IMR-90 (cell line): Measurements from ENCODE around the gene MS4A6A. TPM values are rescaled to one million over a fixed set of nuclear protein-coding genes. Genes with fewer than 3 reads are reported as not detected.

Experiments
- ATAC-seq: fragments of 200-7000 bp; cut with Tn5 transposase; 2 replicates; pipeline ENCODE4 v1.9.1; 2020; ENCODE audit warnings: low read depth, mild to moderate bottlenecking, moderate library complexity
- BruUV-seq: library from RNA; stranded (reverse); fragments of 400-500 nt; replicated peaks from 2 replicates; lab custom pipeline; 2021; lab: Mats Ljungman, UMichigan
- CTCF ChIA-PET: fragments of 300-600 bp; formaldehyde crosslinking; extraction: SDS; loops from one replicate; lab custom pipeline; 2021; ENCODE audit warnings: antibody characterized with exemption; lab: Yijun Ruan, JAX
- POLR2A ChIA-PET: fragments of 300-600 bp; sonication (Branson Sonifier 250); formaldehyde crosslinking; loops from one replicate; lab custom pipeline; 2022; ENCODE audit warnings: antibody characterized with exemption; ENCODE audit not compliant: unreplicated experiment; lab: Charles Lee
- DNase-seq: peaks from one replicate; pipeline ENCODE4 v3.0.0; 2013
- H2AFZ ChIP-seq: replicated peaks from 2 replicates; pipeline ENCODE3; 2013; ENCODE audit warnings: low read length, mild to moderate bottlenecking; ENCODE audit not compliant: poor library complexity
- H2AK5ac ChIP-seq: 2 replicates; pipeline ENCODE4 v1.6.1; 2013; ENCODE audit warnings: low read depth, low read length, inconsistent platforms
- H2AK9ac ChIP-seq: replicated peaks from 2 replicates; pipeline ENCODE3; 2013; ENCODE audit warnings: mild to moderate bottlenecking, low read depth, low read length, moderate library complexity; ENCODE audit not compliant: poor library complexity
- H2BK120ac ChIP-seq: 2 replicates; pipeline ENCODE4 v1.6.1; 2013; ENCODE audit warnings: low read depth, low read length, inconsistent platforms
- H2BK15ac ChIP-seq: 3 replicates; pipeline ENCODE4 v1.6.1; 2013; ENCODE audit warnings: low read depth, low read length, inconsistent platforms
- H2BK20ac ChIP-seq: 2 replicates; pipeline ENCODE4 v1.6.1; 2013; ENCODE audit warnings: low read depth, mild to moderate bottlenecking, inconsistent platforms, low read length, moderate library complexity
- H2BK5ac ChIP-seq: 2 replicates; pipeline ENCODE4 v1.6.1; 2013; ENCODE audit warnings: mild to moderate bottlenecking, low read depth, low read length, inconsistent platforms; ENCODE audit not compliant: poor library complexity, severe bottlenecking
- H3K14ac ChIP-seq: replicated peaks from 2 replicates; pipeline ENCODE4 v1.6.1; 2013; ENCODE audit warnings: low read depth, low read length, inconsistent platforms
- H3K18ac ChIP-seq: 2 replicates; pipeline ENCODE4 v1.6.1; 2013; ENCODE audit warnings: low read depth, low read length, control low read depth
- H3K23ac ChIP-seq: 2 replicates; pipeline ENCODE4 v1.6.1; 2013; ENCODE audit warnings: low read depth, low read length, inconsistent platforms
- H3K27ac ChIP-seq: 2 replicates; pipeline ENCODE4 v1.5.1; 2013; ENCODE audit warnings: mild to moderate bottlenecking, control low read depth, low read length; ENCODE audit not compliant: insufficient read depth
- H3K27me3 ChIP-seq: 2 replicates; pipeline ENCODE4 v1.6.1; 2013; ENCODE audit warnings: low read length; ENCODE audit not compliant: control insufficient read depth, insufficient read depth
- H3K36me3 ChIP-seq: 2 replicates; pipeline ENCODE4 v1.6.1; 2013; ENCODE audit warnings: low read length, mixed read lengths; ENCODE audit not compliant: control insufficient read depth, insufficient read depth
- H3K4ac ChIP-seq: 2 replicates; pipeline ENCODE4 v1.6.1; 2013; ENCODE audit warnings: low read depth, low read length, inconsistent platforms
- H3K4me1 ChIP-seq: 2 replicates; pipeline ENCODE4 v1.6.1; 2013; ENCODE audit warnings: low read length, mixed read lengths; ENCODE audit not compliant: control insufficient read depth, insufficient read depth
- H3K4me2 ChIP-seq: 2 replicates; pipeline ENCODE4 v1.6.1; 2013; ENCODE audit warnings: low read depth, mild to moderate bottlenecking, control low read depth, low read length, moderate library complexity
- H3K4me3 ChIP-seq: 2 replicates; pipeline ENCODE4 v1.5.1; 2013; ENCODE audit warnings: low read depth, mild to moderate bottlenecking, control low read depth, low read length, moderate library complexity; ENCODE audit not compliant: insufficient read depth
- H3K56ac ChIP-seq: 2 replicates; pipeline ENCODE4 v1.6.1; 2013; ENCODE audit warnings: low read length, inconsistent platforms; ENCODE audit not compliant: insufficient read depth; ENCODE audit errors: extremely low read depth
- H3K79me1 ChIP-seq, 2 experiments: 2 replicates each; pipeline ENCODE4 v1.6.1; 2013; ENCODE audit warnings: low read length in 2 of 2, inconsistent platforms in 1 of 2, low read depth in 1 of 2
- H3K9ac ChIP-seq: 2 replicates; pipeline ENCODE4 v1.6.1; 2013; ENCODE audit warnings: low read depth, low read length, control low read depth
- H3K9me1 ChIP-seq: 2 replicates; pipeline ENCODE4 v1.6.1; 2013; ENCODE audit warnings: low read length, inconsistent platforms; ENCODE audit not compliant: insufficient read depth
- H3K9me3 ChIP-seq: 2 replicates; pipeline ENCODE4 v1.6.1; 2013; ENCODE audit warnings: low read length; ENCODE audit not compliant: control insufficient read depth, insufficient read depth
- H4K20me1 ChIP-seq: 2 replicates; pipeline ENCODE4 v1.6.1; 2013; ENCODE audit warnings: low read length, inconsistent platforms; ENCODE audit not compliant: insufficient read depth
- H4K5ac ChIP-seq: 2 replicates; pipeline ENCODE4 v1.6.1; 2013; ENCODE audit warnings: mild to moderate bottlenecking, low read depth, low read length, control low read depth
- H4K8ac ChIP-seq, 2 experiments: 2 replicates each; pipeline ENCODE4 v1.6.1; 2013; ENCODE audit warnings: low read depth in 2 of 2, low read length in 2 of 2, control low read depth in 1 of 2, inconsistent platforms in 1 of 2
- H4K91ac ChIP-seq: 2 replicates; pipeline ENCODE4 v1.6.1; 2013; ENCODE audit warnings: low read depth, low read length, inconsistent platforms; ENCODE audit not compliant: insufficient read depth
- BHLHE40 ChIP-seq: fragments of 150-350 bp; IDR thresholded peaks from 2 replicates; pipeline ENCODE4 v1.6.1; 2016; ENCODE audit warnings: mild to moderate bottlenecking, low read depth, low read length
- CEBPB ChIP-seq: IDR thresholded peaks from 2 replicates; pipeline ENCODE4 v1.6.1; 2012; ENCODE audit warnings: low read depth, low read length, improper control_type of control experiment
- CHD1 ChIP-seq: IDR thresholded peaks from 2 replicates; pipeline ENCODE4 v1.6.1; 2012; ENCODE audit warnings: low read depth, low read length, improper control_type of control experiment
- CTCF ChIP-seq: conservative IDR thresholded peaks from 2 replicates; pipeline ENCODE4 v1.5.1; 2012; ENCODE audit warnings: mild to moderate bottlenecking, low read depth, low read length, improper control_type of control experiment
- ELK1 ChIP-seq: fragments of 150-350 bp; IDR thresholded peaks from 2 replicates; pipeline ENCODE4 v1.6.1; 2016; ENCODE audit warnings: low read depth, mild to moderate bottlenecking, low read length, moderate library complexity, borderline replicate concordance
- FOS ChIP-seq: fragments of 150-350 bp; IDR thresholded peaks from 2 replicates; pipeline ENCODE4 v1.6.1; 2016; ENCODE audit warnings: low read depth, low read length
- MAFK ChIP-seq: IDR thresholded peaks from 2 replicates; pipeline ENCODE4 v1.6.1; 2012; ENCODE audit warnings: low read depth, low read length, improper control_type of control experiment
- MAZ ChIP-seq: IDR thresholded peaks from 2 replicates; pipeline ENCODE4 v1.6.1; 2012; ENCODE audit warnings: low read depth, mild to moderate bottlenecking, low read length, improper control_type of control experiment, moderate library complexity, borderline replicate concordance
- MXI1 ChIP-seq: IDR thresholded peaks from 2 replicates; pipeline ENCODE4 v1.6.1; 2012; ENCODE audit warnings: low read depth, mild to moderate bottlenecking, low read length, moderate library complexity, borderline replicate concordance
- NFE2L2 ChIP-seq: fragments of 150-350 bp; IDR thresholded peaks from 2 replicates; pipeline ENCODE4 v1.6.1; 2016; ENCODE audit warnings: low read depth, mild to moderate bottlenecking, low read length
- POLR2A ChIP-seq: IDR thresholded peaks from 2 replicates; pipeline ENCODE4 v1.6.1; 2012; ENCODE audit warnings: mild to moderate bottlenecking, low read depth, low read length
- RAD21 ChIP-seq: IDR thresholded peaks from 2 replicates; pipeline ENCODE4 v1.6.1; 2012; ENCODE audit warnings: low read length, improper control_type of control experiment
- RCOR1 ChIP-seq: IDR thresholded peaks from 2 replicates; pipeline ENCODE4 v1.6.1; 2012; ENCODE audit warnings: mild to moderate bottlenecking, low read length, improper control_type of control experiment; ENCODE audit not compliant: insufficient replicate concordance
- RFX5 ChIP-seq: IDR thresholded peaks from 2 replicates; pipeline ENCODE4 v1.8.0; 2012; ENCODE audit warnings: low read depth, mild to moderate bottlenecking, low read length, moderate library complexity
- SMC3 ChIP-seq: fragments of 150-350 bp; IDR thresholded peaks from 2 replicates; pipeline ENCODE4 v1.6.1; 2016; ENCODE audit warnings: low read depth, mild to moderate bottlenecking, antibody characterized with exemption, low read length, moderate library complexity
- USF2 ChIP-seq: fragments of 150-350 bp; IDR thresholded peaks from 2 replicates; pipeline ENCODE4 v1.6.1; 2017; ENCODE audit warnings: mild to moderate bottlenecking, antibody characterized with exemption, low read length, low read depth
- WGBS, 2 experiments: methylation state at CpG; one replicate each; pipeline versions ENCODE4 v1.1.5 to v1.1.7; 2013; ENCODE audit warnings: missing lambda C conversion rate in 2 of 2; ENCODE audit not compliant: insufficient read length in 1 of 2; ENCODE audit errors: extremely low coverage in 2 of 2; 5-methylcytosine and 5-hydroxymethylcytosine counted together
- dilution Hi-C: fragments of 300-500 bp; cut with HindIII; formaldehyde crosslinking; loops from one replicate; pipeline ENCODE4 v1.14.3; 2018; ENCODE audit warnings: low sequenced_read_pairs; ENCODE audit not compliant: unreplicated experiment
- in situ Hi-C: fragments of 300-500 bp; cut with MboI; formaldehyde crosslinking; loops from 3 replicates; pipeline ENCODE4 v1.14.3; 2019; ENCODE audit warnings: low sequenced_read_pairs, inconsistent platforms, mixed read lengths
- intact Hi-C: fragments of 100-400 bp; cut with micrococcal nuclease; formaldehyde crosslinking; loops from 2 replicates; pipeline ENCODE4 v1.10.0; 2022
- polyA plus RNA-seq, 3 experiments: library from polyadenylated mRNA; depleted of rRNA; stranded (reverse); fragments of >200 nt; gene quantifications; 2 replicates each; pipeline ENCODE4 v1.2.3, GENCODE V29; 2012; ENCODE audit warnings: low replicate concordance in 1 of 3
- total RNA-seq: library from RNA; depleted of rRNA; stranded (reverse); fragments of >200 nt; gene quantifications from 2 replicates; pipeline ENCODE4 v1.2.3, GENCODE V29; 2012

Gene MS4A6A
- total and polyA plus RNA-seq, 2 of the 4 experiments (the other 2 are of a cell fraction) = not detected

- Histone ChIP-seq H4K91ac (no peak overlapping the region), H2BK20ac (no peak overlapping the region), H3K14ac (no peak overlapping the region), H4K5ac (no peak overlapping the region), H3K9me3 (no peaks in the 10 kb centered on the region), H4K8ac (no peak overlapping the region), H3K27ac (no peak overlapping the region), H4K20me1 (no peaks in the 10 kb centered on the region), H2AK9ac (no peak overlapping the region), H3K56ac (no peak overlapping the region), H3K4me3 (no peak overlapping the region), H3K27me3 (no peaks in the 10 kb centered on the region), H2BK120ac (no peak overlapping the region), H3K18ac (no peak overlapping the region), H3K4me1 (no peaks in the 10 kb centered on the region), H3K9ac (no peak overlapping the region), H3K36me3 (no peaks in the 10 kb centered on the region), H3K79me1 (no peaks in the 10 kb centered on the region), H2AK5ac (no peak overlapping the region), H2BK5ac (no peak overlapping the region), H2AFZ (no peak overlapping the region), H2BK15ac (no peak overlapping the region), H3K23ac (no peak overlapping the region), H3K4me2 (no peak overlapping the region), H3K4ac (no peak overlapping the region), H3K9me1 (no peaks in the 10 kb centered on the region)
- ChIA-PET CTCF (no interaction called here), POLR2A (no interaction called here)
- dilution Hi-C loops (no loop called here), intact Hi-C loops (no loop called here), in situ Hi-C loops (no loop called here)
- ATAC-seq (no peak), DNase-seq (no peak)
- WGBS, 2 experiments = 50% methylated on average over 1 of the region's 1 CpG; no CpG with 5 or more reads in 1 of the 2 experiments
- no TSS peak for BruUV-seq
- TF ChIP-seq RAD21 = no peak
- TF ChIP-seq POLR2A = no peak
- TF ChIP-seq CHD1 = no peak
- no peak for TF ChIP-seq RCOR1
- no peak for TF ChIP-seq MAFK
- TF ChIP-seq ELK1 = no peak
- no peak for TF ChIP-seq CTCF
- TF ChIP-seq RFX5 = no peak
- no peak for TF ChIP-seq SMC3
- no peak for TF ChIP-seq USF2
- no peak for TF ChIP-seq CEBPB
- no peak for TF ChIP-seq MAZ
- no peak for TF ChIP-seq BHLHE40
- no peak for TF ChIP-seq MXI1
- TF ChIP-seq FOS = no peak
- no peak for TF ChIP-seq NFE2L2
Observed at GRCh38 chr11:60214386-60214785, 31.5 kb upstream of the MS4A6A start.
